PC-3 (cell line): Measurements from ENCODE around the gene TMEM263. TPM values are rescaled to one million over a fixed set of nuclear protein-coding genes. Genes with fewer than 3 reads are reported as not detected.

Experiments used
- ATAC-seq: fragments of 200-7000 bp; cut with Tn5 transposase; 2 replicates; pipeline ENCODE4 v1.9.1; 2020; ENCODE audit warnings: mild to moderate bottlenecking, moderate library complexity
- BruUV-seq: library from RNA; stranded (reverse); fragments of 400-500 nt; replicated peaks from 2 replicates; lab custom pipeline; 2021; lab: Mats Ljungman, UMichigan
- CTCF ChIA-PET: fragments of 300-600 bp; sonication (Branson Sonifier 250); formaldehyde crosslinking; loops from one replicate; lab custom pipeline; 2022; ENCODE audit warnings: antibody characterized with exemption; lab: Charles Lee
- POLR2A ChIA-PET: fragments of 300-600 bp; sonication (Branson Sonifier 250); formaldehyde crosslinking; loops from one replicate; lab custom pipeline; 2022; ENCODE audit warnings: antibody characterized with exemption; ENCODE audit not compliant: unreplicated experiment; lab: Charles Lee
- DNase-seq: peaks from one replicate; pipeline ENCODE4 v3.0.0-alpha.2; 2015
- H2AFZ ChIP-seq: fragments of 300-600 bp; sonication (generic); 2 replicates; pipeline ENCODE4 v1.6.0; 2016; ENCODE audit warnings: antibody characterized with exemption, low read length
- H3F3A ChIP-seq: fragments of 300-600 bp; sonication (generic); one replicate; pipeline ENCODE4 v1.6.0; 2017; ENCODE audit warnings: antibody characterized with exemption, low read length, control low read depth, mild to moderate bottlenecking; ENCODE audit not compliant: unreplicated experiment
- H3K27ac ChIP-seq: fragments of 300-600 bp; sonication (generic); 2 replicates; pipeline ENCODE4 v1.5.1; 2016; ENCODE audit warnings: mild to moderate bottlenecking, low read length
- H3K27me3 ChIP-seq: fragments of 300-600 bp; sonication (generic); 2 replicates; pipeline ENCODE4 v1.6.1; 2016; ENCODE audit warnings: low read length, mixed read lengths
- H3K36me3 ChIP-seq: fragments of 300-600 bp; sonication (generic); 2 replicates; pipeline ENCODE4 v1.6.1; 2016; ENCODE audit warnings: low read depth, mixed run types, low read length, mixed read lengths
- H3K4me1 ChIP-seq: fragments of 300-600 bp; sonication (generic); 2 replicates; pipeline ENCODE4 v1.5.1; 2016; ENCODE audit warnings: low read length; ENCODE audit not compliant: insufficient read depth
- H3K4me2 ChIP-seq: fragments of 300-600 bp; sonication (generic); 2 replicates; pipeline ENCODE4 v1.6.0; 2016; ENCODE audit warnings: low read length
- H3K4me3 ChIP-seq: fragments of 300-600 bp; sonication (generic); 2 replicates; pipeline ENCODE4 v1.5.1; 2016; ENCODE audit warnings: mild to moderate bottlenecking, low read length, mixed read lengths
- H3K79me2 ChIP-seq: fragments of 300-600 bp; sonication (generic); 2 replicates; pipeline ENCODE4 v1.6.1; 2017; ENCODE audit warnings: low read length, mixed read lengths
- H3K9ac ChIP-seq: fragments of 300-600 bp; sonication (generic); 2 replicates; pipeline ENCODE4 v1.6.0; 2016; ENCODE audit warnings: mild to moderate bottlenecking, low read length
- H3K9me2 ChIP-seq: fragments of 300-600 bp; sonication (generic); replicated peaks from 2 replicates; pipeline ENCODE4 v1.6.1; 2016; ENCODE audit warnings: mixed run types, low read length, mixed read lengths
- H3K9me3 ChIP-seq: fragments of 300-600 bp; sonication (generic); 2 replicates; pipeline ENCODE4 v1.6.1; 2016; ENCODE audit warnings: low read length, mixed read lengths
- H4K20me1 ChIP-seq: fragments of 300-600 bp; sonication (generic); 2 replicates; pipeline ENCODE4 v1.6.1; 2016; ENCODE audit warnings: low read length, mixed read lengths
- EZH2 ChIP-seq: fragments of 300-600 bp; sonication (generic); IDR thresholded peaks from one replicate; pipeline ENCODE4 v1.6.1; 2017; ENCODE audit warnings: antibody characterized with exemption, mild to moderate bottlenecking, low read length; ENCODE audit not compliant: unreplicated experiment
- EZH2phosphoT487 ChIP-seq: fragments of 300-600 bp; sonication (generic); IDR thresholded peaks from 2 replicates; pipeline ENCODE4 v1.6.1; 2018; ENCODE audit warnings: mild to moderate bottlenecking, antibody characterized with exemption, low read length, borderline replicate concordance
- intact Hi-C: fragments of 100-400 bp; cut with micrococcal nuclease; formaldehyde crosslinking; loops from 2 replicates; pipeline ENCODE4 v1.9.0; 2023
- total RNA-seq: library from RNA; depleted of rRNA; stranded (reverse); fragments of >200 nt; gene quantifications from 2 replicates; pipeline ENCODE4 v1.2.3, GENCODE V29; 2014
- TF ChIP-seq, protein P1 (sequence below): fragments of 300-600 bp; sonication (generic); conservative IDR thresholded peaks from 2 replicates; pipeline ENCODE4 v1.5.1; 2017; ENCODE audit warnings: antibody characterized with exemption, low read depth, mild to moderate bottlenecking, low read length

TMEM263 gene
- total RNA-seq, 1 experiment from 2014 or later = 42.7 TPM

DNA sequence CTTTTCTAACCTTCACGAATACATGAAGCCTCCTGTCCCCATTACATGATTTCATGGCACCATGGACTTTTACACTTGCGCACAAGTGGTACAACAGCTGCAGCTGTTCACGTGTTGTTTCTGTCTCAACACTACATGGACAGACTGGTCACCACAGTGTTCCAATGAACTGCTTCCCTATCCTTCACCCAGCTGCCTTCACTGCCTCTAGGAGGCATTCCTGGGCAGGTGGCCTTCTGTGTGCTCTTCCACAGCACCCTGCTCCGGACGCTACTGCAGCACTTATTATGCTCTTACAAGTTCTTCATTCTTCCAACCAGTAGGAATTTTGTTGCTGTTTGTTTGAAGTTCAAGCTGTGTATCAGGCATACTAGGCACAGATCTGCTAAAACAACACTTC, 29.8 kb downstream of the TMEM263 start:
- peak overlapping the region; percentile 92 for H3K4me2 ChIP-seq
- no peaks in the 10 kb centered on the region for H4K20me1 ChIP-seq
- H3K4me3 ChIP-seq = peak overlapping the region; percentile 86; the same call in 1 of the 2 replicates
- peaks cover 26% of the 10 kb centered on the region for H3K4me1 ChIP-seq
- H3K27me3 ChIP-seq = no peaks in the 10 kb centered on the region
- H3K9ac ChIP-seq = no peak overlapping the region
- intact Hi-C loops = no loop called here
- no peaks in the 10 kb centered on the region for H3F3A ChIP-seq
- peaks cover 17% of the 10 kb centered on the region for H3K79me2 ChIP-seq
- ATAC-seq = no peak
- no peak overlapping the region for H2AFZ ChIP-seq
- DNase-seq = no peak
- no peaks in the 10 kb centered on the region for H3K9me3 ChIP-seq
- TF ChIP-seq EZH2 (no peak), EZH2phosphoT487 (no peak)
- TF ChIP-seq, protein P1, sequence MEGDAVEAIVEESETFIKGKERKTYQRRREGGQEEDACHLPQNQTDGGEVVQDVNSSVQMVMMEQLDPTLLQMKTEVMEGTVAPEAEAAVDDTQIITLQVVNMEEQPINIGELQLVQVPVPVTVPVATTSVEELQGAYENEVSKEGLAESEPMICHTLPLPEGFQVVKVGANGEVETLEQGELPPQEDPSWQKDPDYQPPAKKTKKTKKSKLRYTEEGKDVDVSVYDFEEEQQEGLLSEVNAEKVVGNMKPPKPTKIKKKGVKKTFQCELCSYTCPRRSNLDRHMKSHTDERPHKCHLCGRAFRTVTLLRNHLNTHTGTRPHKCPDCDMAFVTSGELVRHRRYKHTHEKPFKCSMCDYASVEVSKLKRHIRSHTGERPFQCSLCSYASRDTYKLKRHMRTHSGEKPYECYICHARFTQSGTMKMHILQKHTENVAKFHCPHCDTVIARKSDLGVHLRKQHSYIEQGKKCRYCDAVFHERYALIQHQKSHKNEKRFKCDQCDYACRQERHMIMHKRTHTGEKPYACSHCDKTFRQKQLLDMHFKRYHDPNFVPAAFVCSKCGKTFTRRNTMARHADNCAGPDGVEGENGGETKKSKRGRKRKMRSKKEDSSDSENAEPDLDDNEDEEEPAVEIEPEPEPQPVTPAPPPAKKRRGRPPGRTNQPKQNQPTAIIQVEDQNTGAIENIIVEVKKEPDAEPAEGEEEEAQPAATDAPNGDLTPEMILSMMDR = no peak
- BruUV-seq = no TSS peak
- H3K36me3 ChIP-seq = 0 out of 2 replicates have a peak, but pooled peaks cover 6% of the 10 kb centered on the region
- H3K9me2 ChIP-seq = no peaks in the 10 kb centered on the region
- POLR2A ChIA-PET = no interaction called here
- CTCF ChIA-PET = no interaction called here
- H3K27ac ChIP-seq = no peak overlapping the region

DNA sequence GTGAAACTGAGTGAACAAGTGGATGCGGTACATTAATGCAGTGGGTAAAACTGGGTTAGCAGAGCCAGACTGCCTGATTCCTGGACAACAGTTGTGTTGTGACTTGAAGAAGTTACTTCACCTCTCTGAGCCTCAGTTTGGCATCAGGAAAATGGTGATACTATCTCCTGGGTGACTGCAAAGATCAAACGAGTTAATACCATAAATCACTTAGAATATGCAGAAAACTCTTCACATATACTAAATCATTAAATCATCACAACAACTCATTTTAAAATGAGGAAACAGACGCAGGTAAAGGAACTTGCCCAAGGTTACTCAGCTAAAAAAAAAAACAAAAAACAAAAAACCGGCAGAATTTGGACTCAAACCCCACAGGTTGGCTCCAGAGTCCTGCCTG, 30.4 kb downstream of the TMEM263 start:
- H3K27ac ChIP-seq = no peak overlapping the region
- H3K4me2 ChIP-seq = peak overlapping the region; percentile 92
- H3F3A ChIP-seq = no peaks in the 10 kb centered on the region
- H3K79me2 ChIP-seq = peaks cover 17% of the 10 kb centered on the region
- H2AFZ ChIP-seq = peak overlapping the region; percentile 84
- DNase-seq = no peak
- no peaks in the 10 kb centered on the region for H3K27me3 ChIP-seq
- H3K9ac ChIP-seq = peak overlapping the region; percentile 80
- H3K9me3 ChIP-seq = no peaks in the 10 kb centered on the region
- no peaks in the 10 kb centered on the region for H3K9me2 ChIP-seq
- no peak for ATAC-seq
- H3K36me3 ChIP-seq = 0 out of 2 replicates have a peak, but pooled peaks cover 6% of the 10 kb centered on the region
- peaks cover 26% of the 10 kb centered on the region for H3K4me1 ChIP-seq
- CTCF ChIA-PET = interaction anchor here (0.6 kb wide), 1 partner anchor 28 kb away, joined by 3 read pairs; no protein-coding TSS in a partner anchor
- intact Hi-C loops = loop anchor here (2.0 kb wide), 1 partner anchor 29 kb away; no protein-coding TSS in a partner anchor
- peak overlapping the region; percentile 86 for H3K4me3 ChIP-seq
- TF ChIP-seq EZH2phosphoT487 = no peak
- no peak for TF ChIP-seq EZH2
- TF ChIP-seq, protein P1 = no peak
- POLR2A ChIA-PET = no interaction called here
- H4K20me1 ChIP-seq = no peaks in the 10 kb centered on the region
- no TSS peak for BruUV-seq

DNA sequence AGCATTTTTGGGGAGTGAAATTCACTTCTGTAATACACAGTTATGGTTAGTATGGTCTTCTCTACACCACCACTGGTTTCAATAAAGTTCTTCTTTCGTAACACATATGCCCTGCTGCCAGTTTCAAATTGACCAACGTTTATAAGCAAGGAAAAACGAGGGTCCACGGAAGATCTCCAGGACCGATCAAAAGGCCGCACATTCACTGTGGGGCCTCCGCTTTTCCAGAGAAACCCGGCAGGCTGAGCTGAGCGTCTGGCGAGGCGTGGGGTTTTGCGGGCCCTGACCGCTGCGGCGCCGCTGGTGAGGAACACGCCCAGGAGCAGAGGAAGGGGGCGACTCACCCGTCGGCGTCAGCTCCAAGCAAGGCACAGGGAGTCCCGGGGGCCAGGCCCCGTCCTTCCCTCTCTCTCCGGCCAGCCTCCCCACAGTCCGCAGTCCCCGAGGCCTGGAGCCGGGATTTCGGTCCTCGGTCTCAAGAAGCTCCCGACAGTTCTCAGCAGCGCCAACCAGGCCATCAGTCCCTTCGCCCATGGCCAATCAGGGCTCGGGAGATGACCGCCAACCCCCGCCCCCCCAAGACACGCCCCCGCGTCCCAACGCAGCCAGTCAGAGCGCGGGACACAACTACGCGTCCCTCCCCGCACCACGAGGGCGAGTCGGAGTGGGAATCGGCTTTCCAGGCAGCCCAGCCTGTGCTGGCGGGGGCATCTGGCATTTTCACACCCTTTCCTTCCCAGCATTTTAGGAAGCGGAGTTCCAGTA, 31.1 kb downstream of the TMEM263 start, which contains the start of gene MTERF2:
TSS of gene MTERF2 (minus strand) at position 522 of the 765 bp plus-strand sequence. CDS start 8,432 bp downstream, outside the sequence.
- POLR2A ChIA-PET = interaction anchor here (0.6 kb wide), 2 partner anchors 11 to 31 kb away, joined by 5 read pairs; partner anchors contain the start of gene TMEM263
- Histone ChIP-seq H3F3A (no peaks in the 10 kb centered on the region), H3K27me3 (no peaks in the 10 kb centered on the region), H3K9me3 (no peaks in the 10 kb centered on the region), H3K36me3 (0 out of 2 replicates have a peak, but pooled peaks cover 6% of the 10 kb centered on the region), H4K20me1 (no peaks in the 10 kb centered on the region), H2AFZ (peak within 1 kb of the TSS; percentile 84), H3K79me2 (peaks cover 17% of the 10 kb centered on the region), H3K9ac (peak within 1 kb of the TSS; percentile 80), H3K4me3 (peak within 1 kb of the TSS; percentile 86), H3K4me1 (peaks cover 26% of the 10 kb centered on the region), H3K27ac (0 out of 2 replicates have a peak within 1 kb of the TSS, but pooled peaks have one; percentile 16), H3K9me2 (no peaks in the 10 kb centered on the region), H3K4me2 (peak within 1 kb of the TSS; percentile 92)
- DNase-seq (peak; percentile 96), ATAC-seq (peak; percentile 89)
- CTCF ChIA-PET = interaction anchor here (1.7 kb wide), 1 partner anchor 105 kb away, joined by 4 read pairs; no protein-coding TSS in a partner anchor
- intact Hi-C loops = loop anchor here (2.0 kb wide), 1 partner anchor 30 kb away; no protein-coding TSS in a partner anchor
- TF ChIP-seq EZH2phosphoT487 (no peak), EZH2 (no peak)
- TF ChIP-seq, protein P1 = no peak
- TSS peak; percentile 66 for BruUV-seq
